OCI-LY7 (cell line): ENCODE results near the gene KNDC1.

ENCODE experiments used
- EZH2phosphoT487 ChIP-seq: fragments of 200-600 bp; sonication (generic); IDR thresholded peaks from 2 replicates; pipeline ENCODE4 v1.6.1; 2018; ENCODE audit warnings: low read depth, borderline replicate concordance, mild to moderate bottlenecking, mixed run types, antibody characterized with exemption, low read length, moderate library complexity, mixed read lengths
- TF ChIP-seq, protein P1 (sequence below): fragments of 200-600 bp; sonication (generic); conservative IDR thresholded peaks from 2 replicates; pipeline ENCODE4 v1.5.1; 2014; ENCODE audit warnings: mild to moderate bottlenecking, antibody characterized with exemption, low read length, moderate library complexity, mixed read lengths

DNA sequence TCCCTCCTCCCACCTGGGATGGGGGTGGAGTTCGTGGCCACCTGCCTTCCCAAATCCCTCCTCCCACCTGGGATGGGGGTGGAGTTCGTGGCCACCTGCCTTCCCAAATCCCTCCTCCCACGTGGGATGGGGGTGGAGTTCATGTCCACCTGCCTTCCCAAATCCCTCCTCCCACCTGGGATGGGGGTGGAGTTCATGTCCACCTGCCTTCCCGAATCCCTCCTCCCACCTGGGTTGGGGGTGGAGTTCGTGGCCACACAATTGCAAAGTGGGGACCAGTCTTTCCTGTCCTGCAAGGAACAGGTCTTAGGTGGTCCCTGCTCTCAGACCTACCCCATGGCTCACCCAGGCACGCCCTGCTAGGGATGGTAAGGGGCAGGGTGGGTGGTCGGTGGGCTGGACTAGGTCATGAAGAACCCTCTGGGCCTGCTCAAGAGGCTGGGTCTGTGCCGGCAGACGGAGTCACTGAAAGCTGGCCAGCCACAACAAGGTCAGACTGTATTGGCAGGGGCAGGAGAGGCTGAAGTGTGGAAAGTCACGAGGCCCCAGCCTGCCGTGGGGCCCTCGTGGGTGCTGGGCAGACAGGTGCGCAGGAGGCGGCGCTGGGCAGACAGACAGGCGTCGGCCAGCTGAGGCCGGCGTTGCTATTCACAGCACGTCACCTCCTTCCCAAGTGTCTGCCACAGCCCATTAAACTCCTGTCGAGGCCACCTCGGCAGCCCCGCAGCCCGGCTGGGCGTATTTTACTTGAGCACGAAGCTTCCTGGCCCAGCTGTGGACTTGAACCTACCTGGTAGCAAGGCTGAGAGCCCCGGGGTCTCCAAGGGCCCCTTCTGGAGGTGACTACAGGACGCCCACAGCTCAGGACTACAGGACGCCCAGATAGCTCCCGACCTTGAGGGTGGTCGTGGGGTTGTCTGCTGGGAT is 4.1 kb downstream of the KNDC1 start:
- TF ChIP-seq, protein P1, sequence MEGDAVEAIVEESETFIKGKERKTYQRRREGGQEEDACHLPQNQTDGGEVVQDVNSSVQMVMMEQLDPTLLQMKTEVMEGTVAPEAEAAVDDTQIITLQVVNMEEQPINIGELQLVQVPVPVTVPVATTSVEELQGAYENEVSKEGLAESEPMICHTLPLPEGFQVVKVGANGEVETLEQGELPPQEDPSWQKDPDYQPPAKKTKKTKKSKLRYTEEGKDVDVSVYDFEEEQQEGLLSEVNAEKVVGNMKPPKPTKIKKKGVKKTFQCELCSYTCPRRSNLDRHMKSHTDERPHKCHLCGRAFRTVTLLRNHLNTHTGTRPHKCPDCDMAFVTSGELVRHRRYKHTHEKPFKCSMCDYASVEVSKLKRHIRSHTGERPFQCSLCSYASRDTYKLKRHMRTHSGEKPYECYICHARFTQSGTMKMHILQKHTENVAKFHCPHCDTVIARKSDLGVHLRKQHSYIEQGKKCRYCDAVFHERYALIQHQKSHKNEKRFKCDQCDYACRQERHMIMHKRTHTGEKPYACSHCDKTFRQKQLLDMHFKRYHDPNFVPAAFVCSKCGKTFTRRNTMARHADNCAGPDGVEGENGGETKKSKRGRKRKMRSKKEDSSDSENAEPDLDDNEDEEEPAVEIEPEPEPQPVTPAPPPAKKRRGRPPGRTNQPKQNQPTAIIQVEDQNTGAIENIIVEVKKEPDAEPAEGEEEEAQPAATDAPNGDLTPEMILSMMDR: no peak
- TF ChIP-seq EZH2phosphoT487: no peak
